SK-N-SH treated with all-trans-retinoic acid at 6 μM for 48 hours (cell line): Measurements from ENCODE around the gene ALPK3.

Experiments used
- ATAC-seq: fragments of 200-7000 bp; cut with Tn5 transposase; 3 replicates; pipeline ENCODE4 v1.9.1; 2020; ENCODE audit warnings: mild to moderate bottlenecking, moderate library complexity
- ARNTL ChIP-seq: fragments of 450-650 bp; formaldehyde crosslinking; IDR thresholded peaks from 2 replicates; pipeline ENCODE4 v1.5.0; 2020; ENCODE audit warnings: low read depth, mild to moderate bottlenecking, moderate library complexity, borderline replicate concordance
- BACH2 ChIP-seq: fragments of 250-450 bp; sonication (Bioruptor Pico); IDR thresholded peaks from 2 replicates; pipeline ENCODE4 v1.9.0; 2021; ENCODE audit warnings: mild to moderate bottlenecking, borderline replicate concordance
- CREB5 ChIP-seq: fragments of 250-450 bp; sonication (Bioruptor Pico); IDR thresholded peaks from 2 replicates; pipeline ENCODE4 v1.5.1; 2020; ENCODE audit warnings: low read depth, mild to moderate bottlenecking, moderate library complexity
- CSDC2 ChIP-seq: fragments of 250-450 bp; sonication (Bioruptor Pico); IDR thresholded peaks from 2 replicates; pipeline ENCODE4 v1.5.0; 2020; ENCODE audit warnings: mild to moderate bottlenecking, moderate library complexity
- CSRNP3 ChIP-seq: fragments of 250-450 bp; sonication (Bioruptor Pico); IDR thresholded peaks from 2 replicates; pipeline ENCODE4 v1.5.1; 2021; ENCODE audit warnings: mild to moderate bottlenecking, moderate library complexity
- ESRRG ChIP-seq: fragments of 250-450 bp; sonication (Bioruptor Pico); IDR thresholded peaks from 2 replicates; pipeline ENCODE4 v1.6.1; 2021; ENCODE audit warnings: mild to moderate bottlenecking
- GLIS3 ChIP-seq: fragments of 250-450 bp; sonication (Bioruptor Pico); IDR thresholded peaks from 2 replicates; pipeline ENCODE4 v1.5.0; 2020; ENCODE audit warnings: mild to moderate bottlenecking, moderate library complexity
- ISL1 ChIP-seq: fragments of 250-450 bp; sonication (Bioruptor Pico); IDR thresholded peaks from 2 replicates; pipeline ENCODE4 v2.1.2; 2022; ENCODE audit warnings: mild to moderate bottlenecking, moderate library complexity
- OSR1 ChIP-seq: fragments of 250-450 bp; sonication (Bioruptor Pico); IDR thresholded peaks from 2 replicates; pipeline ENCODE4 v1.8.0; 2022; ENCODE audit warnings: moderate library complexity, mild to moderate bottlenecking, inconsistent platforms
- PATZ1 ChIP-seq: fragments of 250-450 bp; sonication (Bioruptor Pico); IDR thresholded peaks from 2 replicates; pipeline ENCODE4 v1.8.0; 2020; ENCODE audit warnings: mild to moderate bottlenecking, moderate library complexity, borderline replicate concordance
- POU6F1 ChIP-seq: fragments of 250-450 bp; sonication (Bioruptor Pico); IDR thresholded peaks from 2 replicates; pipeline ENCODE4 v1.8.0; 2021; ENCODE audit warnings: low read depth, mild to moderate bottlenecking, moderate library complexity, borderline replicate concordance
- RARB ChIP-seq: fragments of 250-450 bp; sonication (Bioruptor Pico); IDR thresholded peaks from 2 replicates; pipeline ENCODE4 v1.8.0; 2021; ENCODE audit warnings: mild to moderate bottlenecking, moderate library complexity
- TOX ChIP-seq: fragments of 250-450 bp; sonication (Bioruptor Pico); IDR thresholded peaks from 2 replicates; pipeline ENCODE4 v1.8.0; 2021; ENCODE audit warnings: mild to moderate bottlenecking, moderate library complexity, borderline replicate concordance
- TSHZ2 ChIP-seq: fragments of 250-450 bp; sonication (Bioruptor Pico); IDR thresholded peaks from 2 replicates; pipeline ENCODE4 v1.5.0; 2020; ENCODE audit warnings: mild to moderate bottlenecking, moderate library complexity
- ZFP30 ChIP-seq: fragments of 450-650 bp; formaldehyde crosslinking; IDR thresholded peaks from 2 replicates; pipeline ENCODE4 v1.5.0; 2022; ENCODE audit warnings: mild to moderate bottlenecking, moderate library complexity
- ZNF565 ChIP-seq: fragments of 450-650 bp; formaldehyde crosslinking; conservative IDR thresholded peaks from 2 replicates; pipeline ENCODE4 v1.5.0; 2020; ENCODE audit warnings: low read depth, mild to moderate bottlenecking, moderate library complexity
- ZNF70 ChIP-seq: fragments of 450-650 bp; formaldehyde crosslinking; IDR thresholded peaks from 2 replicates; pipeline ENCODE4 v1.5.0; 2020; ENCODE audit warnings: mild to moderate bottlenecking, moderate library complexity
- ZNF8 ChIP-seq: fragments of 450-650 bp; formaldehyde crosslinking; IDR thresholded peaks from 2 replicates; pipeline ENCODE4 v1.5.0; 2020; ENCODE audit warnings: mild to moderate bottlenecking, moderate library complexity

Gene ALPK3

GRCh38 chr15:84855765-84856164, 38.6 kb downstream of the ALPK3 start:
- TF ChIP-seq POU6F1 (no peak), CSDC2 (CRISPR knock-in tag) (no peak), ZNF565 (CRISPR knock-in tag) (no peak), ZNF8 (CRISPR knock-in tag) (no peak), ISL1 (no peak), OSR1 (CRISPR knock-in tag) (no peak)
- ATAC-seq = no peak

GRCh38 chr15:84856731-84857417, 39.7 kb downstream of the ALPK3 start:
- ATAC-seq = no peak
- TF ChIP-seq ZNF565 (CRISPR knock-in tag) = no peak
- TF ChIP-seq RARB (CRISPR knock-in tag) = no peak
- TF ChIP-seq CREB5 (CRISPR knock-in tag) = no peak
- TF ChIP-seq POU6F1 = no peak
- no peak for TF ChIP-seq ESRRG (CRISPR knock-in tag)
- no peak for TF ChIP-seq CSRNP3 (CRISPR knock-in tag)
- TF ChIP-seq ZFP30 (CRISPR knock-in tag) = no peak
- TF ChIP-seq PATZ1 = no peak
- TF ChIP-seq, all 23 proteins: peak for 0

- ATAC-seq = no peak
- TF ChIP-seq ZNF70 (CRISPR knock-in tag) = no peak
- TF ChIP-seq ZNF565 (CRISPR knock-in tag) = no peak
- no peak for TF ChIP-seq TOX (CRISPR knock-in tag)
- TF ChIP-seq OSR1 (CRISPR knock-in tag) = no peak
- TF ChIP-seq PATZ1 = no peak
- TF ChIP-seq ZFP30 (CRISPR knock-in tag) = no peak
- no peak for TF ChIP-seq BACH2 (CRISPR knock-in tag)
- no peak for TF ChIP-seq TSHZ2
- TF ChIP-seq GLIS3 = no peak
- TF ChIP-seq CREB5 (CRISPR knock-in tag) = no peak
- TF ChIP-seq ARNTL = no peak
- TF ChIP-seq POU6F1 = no peak
These were observed 40.4 kb downstream of the ALPK3 start for GRCh38 chr15:84857418-84858004.
